ENCODE results near the gene MOSMO. TPM values are rescaled to one million over a fixed set of nuclear protein-coding genes. Genes with fewer than 3 reads are reported as not detected.

The MOSMO gene
- total RNA-seq, 1 experiment from 2014 or later: 27.6 TPM

DNA sequence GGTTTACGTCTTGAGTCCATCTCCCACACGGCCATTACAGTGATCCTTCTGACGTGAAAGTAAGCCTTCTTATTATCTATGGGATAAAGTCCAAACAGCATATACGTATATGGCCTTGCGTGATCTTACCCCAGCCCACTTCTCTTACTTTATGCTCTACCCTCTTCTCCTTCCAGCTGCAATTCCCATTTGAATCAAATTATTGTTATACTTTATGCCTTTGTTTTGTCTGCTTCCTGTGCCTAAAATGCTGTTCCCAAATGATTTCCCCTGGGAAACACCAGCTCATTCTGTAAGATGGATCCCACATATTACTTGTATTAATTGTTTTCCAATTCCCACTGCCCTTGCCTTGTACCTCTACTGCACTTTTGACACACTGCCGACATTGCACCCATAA, 43.6 kb upstream of the MOSMO start:
- Histone ChIP-seq H3K9me2 (ENCODE audit: insufficient read depth) (no peaks in the 10 kb centered on the region), H3K4me3 (replicated peaks in 1 of 2; ENCODE audit: low read depth in 1 of 2, low read length in 2 of 2) (no peak overlapping the region), H3K79me2 (ENCODE audit: insufficient read depth, low read length) (peaks cover 4% of the 10 kb centered on the region; the same call in 1 of the 2 replicates), H3K27ac (ENCODE audit: low read depth, low read length) (no peak overlapping the region), H3K27me3 (ENCODE audit: insufficient read depth, low read length) (no peaks in the 10 kb centered on the region), H3K4me2 (ENCODE audit: low read length) (no peak overlapping the region), H3K36me3 (ENCODE audit: control insufficient read depth in 1 of 2, insufficient read depth in 2 of 2, low read length in 2 of 2) (peaks cover 74 to 86% of the 10 kb centered on the region in 2 experiments), H4K20me1 (ENCODE audit: insufficient read depth) (no peaks in the 10 kb centered on the region), H3K9ac (ENCODE audit: low read length) (no peak overlapping the region), H2AFZ (ENCODE audit: low read depth, low read length, poor library complexity, severe bottlenecking) (no peak overlapping the region), H3K4me1 (ENCODE audit: control insufficient read depth in 1 of 2, insufficient read depth in 2 of 2, low read length in 2 of 2) (no peaks in the 10 kb centered on the region), H3K9me3 (ENCODE audit: control insufficient read depth in 1 of 2, insufficient read depth in 1 of 2, low read depth in 1 of 2, low read length in 2 of 2) (no peaks in the 10 kb centered on the region)
- intact Hi-C loops (cut with micrococcal nuclease): no loop called here
- BruUV-seq (replicated peaks): no TSS peak
- TF ChIP-seq TCF7L2 (IDR thresholded peaks at IDR 0.05; ENCODE audit: borderline replicate concordance, extremely low read depth, insufficient read depth, insufficient read length): no peak
- TF ChIP-seq, protein P1, sequence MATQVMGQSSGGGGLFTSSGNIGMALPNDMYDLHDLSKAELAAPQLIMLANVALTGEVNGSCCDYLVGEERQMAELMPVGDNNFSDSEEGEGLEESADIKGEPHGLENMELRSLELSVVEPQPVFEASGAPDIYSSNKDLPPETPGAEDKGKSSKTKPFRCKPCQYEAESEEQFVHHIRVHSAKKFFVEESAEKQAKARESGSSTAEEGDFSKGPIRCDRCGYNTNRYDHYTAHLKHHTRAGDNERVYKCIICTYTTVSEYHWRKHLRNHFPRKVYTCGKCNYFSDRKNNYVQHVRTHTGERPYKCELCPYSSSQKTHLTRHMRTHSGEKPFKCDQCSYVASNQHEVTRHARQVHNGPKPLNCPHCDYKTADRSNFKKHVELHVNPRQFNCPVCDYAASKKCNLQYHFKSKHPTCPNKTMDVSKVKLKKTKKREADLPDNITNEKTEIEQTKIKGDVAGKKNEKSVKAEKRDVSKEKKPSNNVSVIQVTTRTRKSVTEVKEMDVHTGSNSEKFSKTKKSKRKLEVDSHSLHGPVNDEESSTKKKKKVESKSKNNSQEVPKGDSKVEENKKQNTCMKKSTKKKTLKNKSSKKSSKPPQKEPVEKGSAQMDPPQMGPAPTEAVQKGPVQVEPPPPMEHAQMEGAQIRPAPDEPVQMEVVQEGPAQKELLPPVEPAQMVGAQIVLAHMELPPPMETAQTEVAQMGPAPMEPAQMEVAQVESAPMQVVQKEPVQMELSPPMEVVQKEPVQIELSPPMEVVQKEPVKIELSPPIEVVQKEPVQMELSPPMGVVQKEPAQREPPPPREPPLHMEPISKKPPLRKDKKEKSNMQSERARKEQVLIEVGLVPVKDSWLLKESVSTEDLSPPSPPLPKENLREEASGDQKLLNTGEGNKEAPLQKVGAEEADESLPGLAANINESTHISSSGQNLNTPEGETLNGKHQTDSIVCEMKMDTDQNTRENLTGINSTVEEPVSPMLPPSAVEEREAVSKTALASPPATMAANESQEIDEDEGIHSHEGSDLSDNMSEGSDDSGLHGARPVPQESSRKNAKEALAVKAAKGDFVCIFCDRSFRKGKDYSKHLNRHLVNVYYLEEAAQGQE (IDR thresholded peaks at IDR 0.05; ENCODE audit: low read depth): no peak
- TF ChIP-seq ZFX (IDR thresholded peaks at IDR 0.05): no peak
- TF ChIP-seq, protein P2, sequence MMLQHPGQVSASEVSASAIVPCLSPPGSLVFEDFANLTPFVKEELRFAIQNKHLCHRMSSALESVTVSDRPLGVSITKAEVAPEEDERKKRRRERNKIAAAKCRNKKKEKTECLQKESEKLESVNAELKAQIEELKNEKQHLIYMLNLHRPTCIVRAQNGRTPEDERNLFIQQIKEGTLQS (IDR thresholded peaks at IDR 0.05): no peak
- TF ChIP-seq ZBTB33 (IDR thresholded peaks at IDR 0.05; ENCODE audit: extremely low read depth, insufficient replicate concordance, low read length): no peak
- no peak for TF ChIP-seq CBX3 (IDR thresholded peaks at IDR 0.05; ENCODE audit: low read depth)
- TF ChIP-seq CEBPB (IDR thresholded peaks at IDR 0.05; ENCODE audit: low read depth): no peak
- ATAC-seq (no peak), DNase-seq (ENCODE audit: low read depth, low spot score) (no peak)
- ChIA-PET RAD21 (ENCODE audit: low non-redundant PET in 1 of 2, low total read pairs in 2 of 2, uncharacterized antibody in 2 of 2, unreplicated experiment in 2 of 2) (no interaction called here), CTCF (no interaction called here), POLR2A (no interaction called here)
